SJSA1 (cell line): ENCODE measurements around the gene IL17RD. TPM values are rescaled to one million over a fixed set of nuclear protein-coding genes. Genes with fewer than 3 reads are reported as not detected.

Experiments
- DNase-seq, 2 experiments: peaks; one replicate each; pipeline ENCODE4 v3.0.0-alpha.2; 2015 to 2020; ENCODE audit warnings: low spot score in 2 of 2, low read depth in 1 of 2
- H3K27ac ChIP-seq: fragments of 250-450 bp; sonication (Bioruptor Pico); 2 replicates; pipeline ENCODE4 v1.5.1; 2020; ENCODE audit warnings: mild to moderate bottlenecking, moderate library complexity
- H3K27me3 ChIP-seq: fragments of 250-450 bp; sonication (Bioruptor Pico); replicated peaks from 2 replicates; pipeline ENCODE4 v1.5.1; 2020; ENCODE audit warnings: mild to moderate bottlenecking, moderate library complexity
- H3K36me3 ChIP-seq: fragments of 250-450 bp; sonication (Bioruptor Pico); 2 replicates; pipeline ENCODE4 v1.5.1; 2020; ENCODE audit warnings: mild to moderate bottlenecking
- H3K4me1 ChIP-seq: fragments of 250-450 bp; sonication (Bioruptor Pico); replicated peaks from 2 replicates; pipeline ENCODE4 v1.6.1; 2021; ENCODE audit warnings: mild to moderate bottlenecking
- H3K4me3 ChIP-seq: fragments of 250-450 bp; sonication (Bioruptor Pico); 2 replicates; pipeline ENCODE4 v1.5.1; 2020; ENCODE audit warnings: mild to moderate bottlenecking
- H3K9me3 ChIP-seq: fragments of 250-450 bp; sonication (Bioruptor Pico); replicated peaks from 2 replicates; pipeline ENCODE4 v1.5.1; 2020; ENCODE audit warnings: mild to moderate bottlenecking
- total RNA-seq: library from RNA; depleted of rRNA; stranded (reverse); fragments of >200 nt; shearing (Covaris generic); gene quantifications from 2 replicates; pipeline ENCODE4 v1.2.3, GENCODE V29; 2014

Gene IL17RD
- total RNA-seq, 1 experiment from 2014 or later: not detected

GRCh38 chr3:57132674-57133073 is 32.5 kb downstream of the IL17RD start:
- Histone ChIP-seq H3K27ac (no peak overlapping the region), H3K27me3 (no peaks in the 10 kb centered on the region), H3K4me3 (no peak overlapping the region), H3K9me3 (no peaks in the 10 kb centered on the region), H3K4me1 (peaks cover 26% of the 10 kb centered on the region), H3K36me3 (no peaks in the 10 kb centered on the region)
- no peak for DNase-seq

GRCh38 chr3:57131210-57131588 is 34.0 kb downstream of the IL17RD start:
- Histone ChIP-seq H3K4me3 (no peak overlapping the region), H3K4me1 (peaks cover 29% of the 10 kb centered on the region), H3K27ac (no peak overlapping the region), H3K27me3 (no peaks in the 10 kb centered on the region), H3K9me3 (no peaks in the 10 kb centered on the region), H3K36me3 (no peaks in the 10 kb centered on the region)
- no peak for DNase-seq

- peaks cover 29% of the 10 kb centered on the region for H3K4me1 ChIP-seq
- H3K27me3 ChIP-seq: no peaks in the 10 kb centered on the region
- DNase-seq: peak in 1 of 2 experiments; percentile 4
- H3K4me3 ChIP-seq: no peak overlapping the region
- no peaks in the 10 kb centered on the region for H3K36me3 ChIP-seq
- H3K27ac ChIP-seq: no peak overlapping the region
- no peaks in the 10 kb centered on the region for H3K9me3 ChIP-seq
Measured at GRCh38 chr3:57130571-57131209, 34.5 kb downstream of the IL17RD start.

- Histone ChIP-seq H3K27ac (peak overlapping the region; percentile 23), H3K4me1 (peaks cover 29% of the 10 kb centered on the region), H3K9me3 (no peaks in the 10 kb centered on the region), H3K36me3 (no peaks in the 10 kb centered on the region), H3K4me3 (no peak overlapping the region), H3K27me3 (no peaks in the 10 kb centered on the region)
- peak; percentile 58 to 75 for DNase-seq
Measured at GRCh38 chr3:57128826-57129667, 36.1 kb downstream of the IL17RD start.

- H3K36me3 ChIP-seq: no peaks in the 10 kb centered on the region
- peaks cover 29% of the 10 kb centered on the region for H3K4me1 ChIP-seq
- peak in 1 of 2 experiments; percentile 21 for DNase-seq
- no peak overlapping the region for H3K4me3 ChIP-seq
- no peak overlapping the region for H3K27ac ChIP-seq
- H3K9me3 ChIP-seq: no peaks in the 10 kb centered on the region
- H3K27me3 ChIP-seq: no peaks in the 10 kb centered on the region
Measured at GRCh38 chr3:57127891-57128518, 37.1 kb downstream of the IL17RD start.

- H3K36me3 ChIP-seq: no peaks in the 10 kb centered on the region
- no peak overlapping the region for H3K27ac ChIP-seq
- no peaks in the 10 kb centered on the region for H3K9me3 ChIP-seq
- H3K4me3 ChIP-seq: no peak overlapping the region
- H3K27me3 ChIP-seq: no peaks in the 10 kb centered on the region
- H3K4me1 ChIP-seq: peaks cover 29% of the 10 kb centered on the region
- no peak for DNase-seq
Measured at GRCh38 chr3:57126244-57126643, 38.9 kb downstream of the IL17RD start.

- no peak overlapping the region for H3K4me3 ChIP-seq
- no peaks in the 10 kb centered on the region for H3K36me3 ChIP-seq
- no peak overlapping the region for H3K27ac ChIP-seq
- no peaks in the 10 kb centered on the region for H3K4me1 ChIP-seq
- no peaks in the 10 kb centered on the region for H3K9me3 ChIP-seq
- H3K27me3 ChIP-seq: no peaks in the 10 kb centered on the region
- no peak for DNase-seq
Measured at GRCh38 chr3:57120451-57121174, 44.5 kb downstream of the IL17RD start.

GRCh38 chr3:57120040-57120439 is 45.1 kb downstream of the IL17RD start:
- no peak for DNase-seq
- H3K9me3 ChIP-seq: no peaks in the 10 kb centered on the region
- no peaks in the 10 kb centered on the region for H3K4me1 ChIP-seq
- H3K27ac ChIP-seq: no peak overlapping the region
- no peaks in the 10 kb centered on the region for H3K36me3 ChIP-seq
- no peak overlapping the region for H3K4me3 ChIP-seq
- H3K27me3 ChIP-seq: no peaks in the 10 kb centered on the region

- no peak for DNase-seq
- Histone ChIP-seq H3K4me1 (no peaks in the 10 kb centered on the region), H3K27ac (no peak overlapping the region), H3K9me3 (no peaks in the 10 kb centered on the region), H3K36me3 (no peaks in the 10 kb centered on the region), H3K27me3 (no peaks in the 10 kb centered on the region), H3K4me3 (no peak overlapping the region)
Measured at GRCh38 chr3:57118254-57118653, 46.9 kb downstream of the IL17RD start.

- Histone ChIP-seq H3K4me1 (no peaks in the 10 kb centered on the region), H3K9me3 (no peaks in the 10 kb centered on the region), H3K36me3 (no peaks in the 10 kb centered on the region), H3K27me3 (no peaks in the 10 kb centered on the region), H3K27ac (no peak overlapping the region), H3K4me3 (no peak overlapping the region)
- DNase-seq: no peak
Measured at GRCh38 chr3:57116501-57116900, 48.7 kb downstream of the IL17RD start.

GRCh38 chr3:57112206-57112605 is 52.9 kb downstream of the IL17RD start:
- no peak for DNase-seq
- no peak overlapping the region for H3K4me3 ChIP-seq
- no peaks in the 10 kb centered on the region for H3K4me1 ChIP-seq
- no peaks in the 10 kb centered on the region for H3K9me3 ChIP-seq
- H3K27ac ChIP-seq: no peak overlapping the region
- no peaks in the 10 kb centered on the region for H3K27me3 ChIP-seq
- H3K36me3 ChIP-seq: no peaks in the 10 kb centered on the region

- H3K27ac ChIP-seq: no peak overlapping the region
- DNase-seq: no peak
- no peaks in the 10 kb centered on the region for H3K36me3 ChIP-seq
Measured at GRCh38 chr3:57110798-57111197, 54.4 kb downstream of the IL17RD start.

GRCh38 chr3:57110214-57110613 is 54.9 kb downstream of the IL17RD start:
- DNase-seq: no peak
- Histone ChIP-seq H3K27me3 (no peaks in the 10 kb centered on the region), H3K36me3 (no peaks in the 10 kb centered on the region), H3K4me1 (no peaks in the 10 kb centered on the region), H3K9me3 (no peaks in the 10 kb centered on the region), H3K27ac (no peak overlapping the region), H3K4me3 (no peak overlapping the region)

More at GRCh38 chr3:57110798-57111197, 54.4 kb downstream of the IL17RD start:
- no peak overlapping the region for H3K4me3 ChIP-seq
- H3K4me1 ChIP-seq: no peaks in the 10 kb centered on the region
- no peaks in the 10 kb centered on the region for H3K9me3 ChIP-seq
- no peaks in the 10 kb centered on the region for H3K27me3 ChIP-seq
